Measurements from ENCODE around the gene KIAA1958.
A peak's percentile ranks its signal among the peaks of the same experiment; 100 is the strongest.

Gene KIAA1958

GRCh38 chr9:112605963-112606699 is 119.5 kb downstream of the KIAA1958 start:
- no peak for DNase-seq

- DNase-seq: no peak
Observed at GRCh38 chr9:112608851-112609250, 122.2 kb downstream of the KIAA1958 start.

- no peak for DNase-seq
Observed at GRCh38 chr9:112615584-112616266, 129.1 kb downstream of the KIAA1958 start.

GRCh38 chr9:112617371-112617770 is 130.7 kb downstream of the KIAA1958 start:
- DNase-seq: no peak

GRCh38 chr9:112618385-112619009 is 131.9 kb downstream of the KIAA1958 start:
- no peak for DNase-seq

GRCh38 chr9:112620388-112620787 is 133.8 kb downstream of the KIAA1958 start:
- no peak for DNase-seq

- no peak for DNase-seq
Observed at GRCh38 chr9:112621018-112621655, 134.5 kb downstream of the KIAA1958 start.

GRCh38 chr9:112623198-112623597 is 136.6 kb downstream of the KIAA1958 start:
- no peak for DNase-seq

GRCh38 chr9:112624711-112625707 is 138.4 kb downstream of the KIAA1958 start:
- no peak for DNase-seq

- no peak for DNase-seq
Observed at GRCh38 chr9:112629671-112630485, 143.3 kb downstream of the KIAA1958 start.

GRCh38 chr9:112631313-112632070 is 144.9 kb downstream of the KIAA1958 start:
- DNase-seq: no peak

- DNase-seq: no peak
Observed at GRCh38 chr9:112640311-112640710, 153.7 kb downstream of the KIAA1958 start.

- DNase-seq: no peak
Observed at GRCh38 chr9:112642126-112642525, 155.5 kb downstream of the KIAA1958 start.

- DNase-seq: peak; percentile 61
Observed at GRCh38 chr9:112647596-112647995, 161.0 kb downstream of the KIAA1958 start.

GRCh38 chr9:112648624-112649023 is 162.0 kb downstream of the KIAA1958 start:
- DNase-seq: no peak

- DNase-seq: no peak
Observed at GRCh38 chr9:112654282-112654681, 167.7 kb downstream of the KIAA1958 start.

- peak; percentile 88 for DNase-seq
Observed at GRCh38 chr9:112655668-112656067, 169.0 kb downstream of the KIAA1958 start.

- DNase-seq: no peak
Observed at GRCh38 chr9:112659906-112660305, 173.3 kb downstream of the KIAA1958 start.

- DNase-seq: no peak
Observed at GRCh38 chr9:112663681-112664080, 177.1 kb downstream of the KIAA1958 start.

- no peak for DNase-seq
Observed at GRCh38 chr9:112664531-112664930, 177.9 kb downstream of the KIAA1958 start.
